HG03558 (cell line): ENCODE data around the gene TMEM164.

Source experiments
- ATAC-seq: cut with Tn5 transposase; IDR thresholded peaks from one replicate; pipeline ENCODE4 v1.9.1; 2021; ENCODE audit warnings: moderate number of reproducible peaks; ENCODE audit not compliant: unreplicated experiment; ENCODE audit errors: extremely low read depth

Gene TMEM164

GRCh38 chrX:110062919-110063318 is 60.0 kb downstream of the TMEM164 start:
- no peak for ATAC-seq

GRCh38 chrX:110066488-110067225 is 63.7 kb downstream of the TMEM164 start:
- ATAC-seq = no peak

GRCh38 chrX:110070970-110071369 is 68.1 kb downstream of the TMEM164 start:
- no peak for ATAC-seq

- ATAC-seq = no peak
These were observed 78.4 kb downstream of the TMEM164 start for GRCh38 chrX:110081320-110081719.

- ATAC-seq = no peak
These were observed 78.8 kb downstream of the TMEM164 start for GRCh38 chrX:110081740-110082139.

GRCh38 chrX:110082161-110082560 is 79.2 kb downstream of the TMEM164 start:
- ATAC-seq = no peak

GRCh38 chrX:110086162-110086915 is 83.4 kb downstream of the TMEM164 start:
- no peak for ATAC-seq

GRCh38 chrX:110086916-110087484 is 84.1 kb downstream of the TMEM164 start:
- no peak for ATAC-seq

GRCh38 chrX:110087485-110088356 is 84.8 kb downstream of the TMEM164 start:
- ATAC-seq = no peak

GRCh38 chrX:110089656-110090403 is 86.9 kb downstream of the TMEM164 start:
- ATAC-seq = no peak

- no peak for ATAC-seq
These were observed 95.0 kb downstream of the TMEM164 start for GRCh38 chrX:110097920-110098319.

- no peak for ATAC-seq
These were observed 100.4 kb downstream of the TMEM164 start for GRCh38 chrX:110103344-110103743.

GRCh38 chrX:110104078-110104477 is 101.2 kb downstream of the TMEM164 start:
- ATAC-seq = no peak

- ATAC-seq = no peak
These were observed 105.5 kb downstream of the TMEM164 start for GRCh38 chrX:110108381-110108821.

- ATAC-seq = no peak
These were observed 111.4 kb downstream of the TMEM164 start for GRCh38 chrX:110114260-110114776.

GRCh38 chrX:110116066-110116980 is 113.4 kb downstream of the TMEM164 start:
- no peak for ATAC-seq

GRCh38 chrX:110118530-110118929 is 115.6 kb downstream of the TMEM164 start:
- ATAC-seq = no peak

- ATAC-seq = no peak
These were observed 116.6 kb downstream of the TMEM164 start for GRCh38 chrX:110119480-110119879.
